Epithelial cell of esophagus (primary cell): ENCODE data around the gene ZCCHC7.

Experiments used
- DNase-seq: peaks from one replicate; pipeline ENCODE4 v3.0.0; 2010; ENCODE audit warnings: low read depth
- H3K4me3 ChIP-seq: 2 replicates; pipeline ENCODE4 v1.5.1; 2011; ENCODE audit warnings: mild to moderate bottlenecking, low read length, control low read depth
- TF ChIP-seq, protein P1 (sequence below): IDR thresholded peaks from 2 replicates; pipeline ENCODE4 v1.5.1; 2011; ENCODE audit warnings: low read depth, mild to moderate bottlenecking, low read length, control low read depth, inconsistent platforms; ENCODE audit not compliant: insufficient read depth; ENCODE audit errors: missing control alignments

The ZCCHC7 gene

GRCh38 chr9:37271679-37272078, 151.3 kb downstream of the ZCCHC7 start:
- TF ChIP-seq, protein P1, sequence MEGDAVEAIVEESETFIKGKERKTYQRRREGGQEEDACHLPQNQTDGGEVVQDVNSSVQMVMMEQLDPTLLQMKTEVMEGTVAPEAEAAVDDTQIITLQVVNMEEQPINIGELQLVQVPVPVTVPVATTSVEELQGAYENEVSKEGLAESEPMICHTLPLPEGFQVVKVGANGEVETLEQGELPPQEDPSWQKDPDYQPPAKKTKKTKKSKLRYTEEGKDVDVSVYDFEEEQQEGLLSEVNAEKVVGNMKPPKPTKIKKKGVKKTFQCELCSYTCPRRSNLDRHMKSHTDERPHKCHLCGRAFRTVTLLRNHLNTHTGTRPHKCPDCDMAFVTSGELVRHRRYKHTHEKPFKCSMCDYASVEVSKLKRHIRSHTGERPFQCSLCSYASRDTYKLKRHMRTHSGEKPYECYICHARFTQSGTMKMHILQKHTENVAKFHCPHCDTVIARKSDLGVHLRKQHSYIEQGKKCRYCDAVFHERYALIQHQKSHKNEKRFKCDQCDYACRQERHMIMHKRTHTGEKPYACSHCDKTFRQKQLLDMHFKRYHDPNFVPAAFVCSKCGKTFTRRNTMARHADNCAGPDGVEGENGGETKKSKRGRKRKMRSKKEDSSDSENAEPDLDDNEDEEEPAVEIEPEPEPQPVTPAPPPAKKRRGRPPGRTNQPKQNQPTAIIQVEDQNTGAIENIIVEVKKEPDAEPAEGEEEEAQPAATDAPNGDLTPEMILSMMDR: no peak
- DNase-seq: no peak
- no peak overlapping the region for H3K4me3 ChIP-seq

DNA sequence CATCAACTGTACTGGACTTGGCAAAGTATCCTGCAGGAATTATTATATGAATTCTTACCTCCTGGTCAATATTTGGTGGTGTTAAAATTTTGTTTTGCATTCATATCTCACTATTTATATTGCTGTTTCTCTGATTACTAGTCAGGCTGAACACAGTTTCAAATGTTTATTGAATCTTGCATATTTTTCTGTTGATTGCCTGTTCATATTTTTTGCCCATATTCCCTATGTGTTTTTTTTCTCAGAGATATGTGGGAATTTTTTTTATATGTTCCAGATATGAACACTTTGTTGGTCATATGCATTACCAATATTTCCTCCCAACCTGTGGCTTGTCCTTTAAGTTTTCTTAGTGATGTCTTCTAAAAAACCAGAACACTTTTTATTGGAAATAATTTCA, 153.2 kb downstream of the ZCCHC7 start:
- no peak overlapping the region for H3K4me3 ChIP-seq
- DNase-seq: no peak
- TF ChIP-seq, protein P1: no peak

DNA sequence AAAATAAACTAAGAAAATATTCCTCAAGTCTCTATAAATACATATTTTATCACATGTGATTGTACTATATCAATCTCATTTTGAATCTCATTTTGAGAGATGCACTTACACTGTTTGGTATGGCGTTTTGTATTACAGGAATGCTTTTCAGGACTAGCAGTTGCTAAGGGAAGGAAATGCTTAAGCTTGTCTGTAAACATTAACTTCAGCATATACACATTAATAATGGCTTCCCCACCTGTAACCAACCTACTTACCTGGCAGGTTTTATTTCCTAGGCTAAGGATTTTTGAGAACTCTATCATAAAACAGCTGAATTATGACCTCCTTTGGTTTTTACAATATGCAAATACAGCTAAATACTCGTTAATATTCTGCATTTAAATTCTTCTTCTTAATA, 161.2 kb downstream of the ZCCHC7 start:
- TF ChIP-seq, protein P1: no peak
- DNase-seq: no peak
- no peak overlapping the region for H3K4me3 ChIP-seq

DNA sequence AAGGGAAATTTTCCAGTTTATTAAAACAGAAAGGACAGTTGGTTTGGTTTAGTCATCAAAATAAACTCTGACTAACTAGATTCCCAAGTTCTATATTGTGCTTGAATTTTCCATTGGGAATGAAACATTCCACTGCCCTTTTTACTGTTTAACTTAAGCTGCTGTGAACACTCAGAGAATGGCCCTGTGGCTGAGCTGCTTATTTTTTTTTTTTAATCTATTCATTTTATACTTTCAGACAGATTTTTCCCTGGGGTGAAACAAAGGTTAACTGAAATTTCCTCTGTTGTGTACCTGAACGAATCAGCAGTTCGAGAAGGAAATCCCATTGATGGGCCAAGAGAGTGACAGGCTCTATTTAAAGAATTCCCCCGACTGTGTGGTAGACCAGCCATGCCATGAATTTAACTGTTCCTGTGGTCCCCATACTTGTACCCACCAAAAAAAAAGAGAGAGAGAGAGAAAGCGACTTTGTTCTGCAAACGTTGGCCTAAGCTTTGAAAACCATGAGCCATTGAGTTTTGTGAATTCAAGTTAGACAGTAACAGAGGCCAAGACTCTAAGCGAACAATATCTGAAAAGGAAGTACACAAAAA, 163.5 kb downstream of the ZCCHC7 start:
- H3K4me3 ChIP-seq: no peak overlapping the region
- TF ChIP-seq, protein P1: no peak
- DNase-seq: peak; percentile 42

- TF ChIP-seq, protein P1: no peak
- no peak for DNase-seq
- H3K4me3 ChIP-seq: no peak overlapping the region
Observed at GRCh38 chr9:37284636-37285035, 164.3 kb downstream of the ZCCHC7 start.

GRCh38 chr9:37286530-37287175, 166.3 kb downstream of the ZCCHC7 start:
- no peak for DNase-seq
- H3K4me3 ChIP-seq: no peak overlapping the region
- TF ChIP-seq, protein P1: no peak

- DNase-seq: no peak
- no peak overlapping the region for H3K4me3 ChIP-seq
- TF ChIP-seq, protein P1: no peak
Observed at GRCh38 chr9:37287317-37287716, 166.9 kb downstream of the ZCCHC7 start.
